PFSK-1 (cell line): Measurements from ENCODE around the gene WASHC4.

ENCODE experiments used
- POLR2AphosphoS5 ChIP-seq: IDR thresholded peaks from 2 replicates; pipeline ENCODE4 v1.6.1; 2012; ENCODE audit warnings: low read depth, mild to moderate bottlenecking, control low read depth, low read length, moderate library complexity
- REST ChIP-seq, 2 experiments: IDR thresholded peaks; 2 replicates each; pipeline versions ENCODE4 v1.6.1 to v1.8.0; 2011 to 2012; ENCODE audit warnings: low read depth in 2 of 2, low read length in 2 of 2, control low read depth in 1 of 2, inconsistent platforms in 1 of 2, mild to moderate bottlenecking in 1 of 2, moderate library complexity in 1 of 2; ENCODE audit not compliant: insufficient read depth in 1 of 2
- SIN3A ChIP-seq: IDR thresholded peaks from 2 replicates; pipeline ENCODE4 v1.6.1; 2012; ENCODE audit warnings: mild to moderate bottlenecking, low read length, moderate library complexity, borderline replicate concordance; ENCODE audit not compliant: insufficient read depth
- TAF1 ChIP-seq: IDR thresholded peaks from 2 replicates; pipeline ENCODE4 v1.6.1; 2012; ENCODE audit warnings: low read length, control low read depth, borderline replicate concordance; ENCODE audit not compliant: insufficient read depth

- TF ChIP-seq SIN3A = no peak
- no peak for TF ChIP-seq TAF1
- TF ChIP-seq POLR2AphosphoS5 = no peak
- no peak for TF ChIP-seq REST (IDR thresholded peaks at IDR 0.05; ENCODE audit: insufficient read depth in 1 of 2, low read depth in 2 of 2, low read length in 2 of 2)
Measured at GRCh38 chr12:105102673-105103072, 4.9 kb upstream of the WASHC4 start.
